Measurements from ENCODE around the gene MIDN. TPM values are rescaled to one million over a fixed set of nuclear protein-coding genes. Genes with fewer than 3 reads are reported as not detected.

MIDN gene
- total and polyA plus RNA-seq, 2 donors, result 12.2 to 64.3 TPM

DNA sequence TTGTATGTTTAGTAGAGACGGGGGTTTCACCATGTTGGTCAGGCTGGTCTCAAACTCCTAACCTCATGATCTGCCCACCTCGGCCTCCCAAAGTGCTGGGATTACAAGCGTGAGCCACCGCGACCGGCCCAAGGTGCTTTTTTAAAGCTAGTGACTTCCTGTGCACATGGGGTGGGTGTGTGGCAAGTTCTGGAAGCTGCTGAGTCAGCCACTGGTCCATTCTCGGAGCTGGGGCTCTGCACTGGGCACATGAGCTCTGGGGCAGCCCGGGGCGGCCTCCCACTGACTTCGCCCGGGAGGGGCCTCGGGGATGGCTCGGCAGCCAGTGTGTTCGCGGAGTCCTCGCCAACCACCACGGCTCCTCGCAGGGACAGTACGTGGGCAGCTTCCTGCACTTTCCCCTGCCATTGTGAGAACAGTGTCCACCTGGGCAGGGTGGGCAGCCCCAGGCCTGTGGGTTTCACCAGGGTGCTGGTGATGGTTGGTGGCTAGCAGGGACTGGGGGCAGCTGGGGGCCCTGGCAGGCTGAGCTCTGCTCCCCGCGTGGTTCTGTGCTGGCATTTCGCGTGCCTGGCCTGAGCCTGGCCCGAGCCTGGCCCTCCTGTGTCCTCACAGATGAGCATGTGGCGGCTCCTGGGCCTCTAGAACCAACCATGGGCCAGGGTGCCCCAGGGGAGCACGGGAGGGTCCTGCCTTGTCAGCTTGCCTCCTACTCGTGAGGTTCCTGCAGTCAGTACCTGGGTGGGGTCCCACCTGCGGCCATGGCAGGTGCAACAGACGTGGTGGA lies 22.8 kb upstream of the MIDN start:
- DNase-seq (ENCODE audit: extremely low spot score), result no peak
- Histone ChIP-seq H3K27ac (ENCODE audit: low read depth) (no peak overlapping the region), H3K36me3 (ENCODE audit: insufficient read depth) (peaks cover 10% of the 10 kb centered on the region), H3K4me1 (ENCODE audit: insufficient read depth) (no peaks in the 10 kb centered on the region), H3K4me3 (ENCODE audit: low read depth, low read length) (no peak overlapping the region)
- WGBS, result 89% methylated on average over 29 of the region's 29 CpGs

DNA sequence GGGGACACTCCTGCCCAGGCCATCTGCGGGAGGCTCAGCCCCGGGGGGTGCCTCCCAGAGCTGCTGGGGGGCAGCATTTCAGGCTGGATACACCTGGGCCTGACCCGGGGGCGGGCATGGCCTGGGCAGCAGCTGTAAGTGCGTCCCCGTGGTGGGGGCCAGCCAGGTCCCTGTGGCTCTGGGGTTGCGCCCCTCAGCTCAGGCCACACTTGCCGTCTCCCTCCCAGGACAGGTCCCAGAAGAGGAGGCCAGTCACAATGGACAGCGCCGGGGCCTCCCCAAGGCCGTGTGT lies 22.2 kb upstream of the MIDN start:
- no peak overlapping the region for H3K4me3 ChIP-seq (ENCODE audit: low read depth, low read length)
- no peak overlapping the region for H3K27ac ChIP-seq (ENCODE audit: low read depth)
- H3K4me1 ChIP-seq (ENCODE audit: insufficient read depth), result no peaks in the 10 kb centered on the region
- WGBS, result 93% methylated on average over 11 of the region's 11 CpGs
- no peak for DNase-seq (ENCODE audit: extremely low spot score)
- H3K36me3 ChIP-seq (ENCODE audit: insufficient read depth), result peaks cover 7% of the 10 kb centered on the region

DNA sequence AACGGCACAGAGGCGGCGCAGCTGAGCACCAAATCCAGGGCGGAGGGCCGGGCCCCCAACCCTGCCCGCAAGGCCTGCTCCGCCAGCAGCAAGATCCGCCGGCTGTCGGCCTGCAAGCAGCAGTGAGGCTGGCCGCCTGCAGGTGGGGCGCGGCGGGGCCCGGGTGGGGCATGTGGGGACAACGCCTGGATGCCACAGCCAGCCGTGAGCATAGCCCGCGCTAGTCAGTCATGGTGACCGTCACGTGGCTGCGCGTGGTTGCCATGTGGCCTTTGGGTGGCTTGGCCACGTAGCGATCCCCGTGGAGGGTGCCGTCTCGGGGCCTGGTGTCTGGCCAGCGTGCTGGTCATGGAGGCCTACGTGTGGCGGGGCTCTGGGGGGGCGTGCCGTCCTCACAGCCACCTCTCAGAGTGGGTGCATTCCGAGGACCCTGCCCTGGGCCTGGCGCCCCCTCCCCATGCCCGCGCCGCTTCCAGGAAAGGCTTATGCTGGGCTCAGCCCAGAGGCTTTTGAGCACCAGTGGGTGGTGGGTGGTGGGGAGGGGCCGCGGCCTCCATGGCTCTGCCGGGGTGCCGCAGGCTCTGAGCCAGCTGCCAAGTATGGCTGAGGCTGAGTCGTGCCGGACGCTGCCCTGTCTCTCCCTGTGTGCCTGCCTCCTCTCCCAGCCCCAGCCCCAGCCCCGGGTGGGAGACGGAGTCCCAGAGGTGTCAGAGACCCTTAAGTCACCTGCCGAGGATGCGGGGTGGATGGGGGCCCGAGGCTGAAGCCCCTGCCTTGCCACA lies 21.7 kb upstream of the MIDN start:
- Histone ChIP-seq H3K27ac (ENCODE audit: low read depth) (no peak overlapping the region), H3K4me1 (ENCODE audit: insufficient read depth) (no peaks in the 10 kb centered on the region), H3K36me3 (ENCODE audit: insufficient read depth) (peaks cover 7% of the 10 kb centered on the region), H3K4me3 (ENCODE audit: low read depth, low read length) (no peak overlapping the region)
- no peak for DNase-seq (ENCODE audit: extremely low spot score)
- 93% methylated on average over 50 of the region's 50 CpGs for WGBS

DNA sequence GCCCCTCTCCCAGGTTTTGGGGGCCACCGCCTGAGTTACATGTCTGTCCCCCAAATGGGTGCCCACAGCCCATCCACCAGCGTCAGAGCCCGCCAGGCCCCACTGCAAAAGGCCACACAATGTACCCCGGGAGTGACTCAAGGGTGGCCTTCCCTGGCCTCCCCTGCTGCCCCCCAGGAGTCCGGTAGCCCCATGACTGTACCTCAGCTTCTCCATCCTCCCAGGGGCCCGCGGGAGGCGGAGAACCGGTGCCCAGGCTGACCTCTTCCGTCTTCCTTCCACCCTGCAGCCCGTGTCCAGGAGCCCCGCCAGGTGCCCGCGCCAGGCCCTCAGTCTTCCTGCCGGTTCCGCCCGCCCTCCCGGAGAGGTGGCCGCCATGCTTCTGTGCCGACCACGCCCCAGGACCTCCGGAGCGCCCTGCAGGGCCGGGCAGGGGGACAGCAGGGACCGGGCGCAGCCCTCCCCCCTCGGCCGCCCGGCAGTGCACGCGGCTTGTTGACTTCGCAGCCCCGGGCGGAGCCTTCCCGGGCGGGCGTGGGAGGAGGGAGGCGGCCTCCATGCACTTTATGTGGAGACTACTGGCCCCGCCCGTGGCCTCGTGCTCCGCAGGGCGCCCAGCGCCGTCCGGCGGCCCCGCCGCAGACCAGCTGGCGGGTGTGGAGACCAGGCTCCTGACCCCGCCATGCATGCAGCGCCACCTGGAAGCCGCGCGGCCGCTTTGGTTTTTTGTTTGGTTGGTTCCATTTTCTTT lies 20.9 kb upstream of the MIDN start:
- no peak for DNase-seq (ENCODE audit: extremely low spot score)
- H3K36me3 ChIP-seq (ENCODE audit: insufficient read depth), result peaks cover 7% of the 10 kb centered on the region
- no peak overlapping the region for H3K4me3 ChIP-seq (ENCODE audit: low read depth, low read length)
- no peaks in the 10 kb centered on the region for H3K4me1 ChIP-seq (ENCODE audit: insufficient read depth)
- H3K27ac ChIP-seq (ENCODE audit: low read depth), result no peak overlapping the region
- WGBS, result 91% methylated on average over 56 of the region's 56 CpGs

DNA sequence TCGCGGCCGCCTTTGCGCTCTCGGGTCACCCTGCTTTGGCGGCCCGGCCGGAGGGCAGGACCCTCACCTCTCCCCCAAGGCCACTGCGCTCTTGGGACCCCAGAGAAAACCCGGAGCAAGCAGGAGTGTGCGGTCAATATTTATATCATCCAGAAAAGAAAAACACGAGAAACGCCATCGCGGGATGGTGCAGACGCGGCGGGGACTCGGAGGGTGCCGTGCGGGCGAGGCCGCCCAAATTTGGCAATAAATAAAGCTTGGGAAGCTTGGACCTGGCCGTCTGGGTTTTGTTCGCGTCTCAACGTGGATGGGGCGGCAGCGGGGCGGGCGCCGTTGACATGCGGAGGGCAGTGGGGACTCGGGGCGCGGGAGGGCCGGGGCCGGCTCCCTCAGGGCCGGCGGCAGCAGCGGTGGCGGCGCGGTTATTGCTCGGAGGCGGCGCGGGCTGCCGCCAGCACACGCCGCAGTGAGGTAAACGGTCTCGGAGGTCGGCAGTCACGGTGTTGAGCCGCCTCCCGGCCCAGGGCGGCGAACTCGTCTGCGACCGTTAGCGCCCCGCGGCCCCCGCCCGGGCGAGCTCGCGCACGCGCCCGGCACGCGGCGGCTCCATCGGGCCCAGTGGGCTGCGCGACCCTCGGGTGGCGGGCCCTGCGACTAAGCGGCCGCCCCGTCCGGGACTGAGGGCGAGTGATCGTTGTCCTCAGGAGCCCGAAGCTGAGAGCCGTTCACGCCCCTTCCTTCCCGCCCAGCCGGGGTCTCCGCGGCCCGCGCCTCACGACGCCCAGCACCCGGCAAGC lies 20.0 kb upstream of the MIDN start:
- no peak overlapping the region for H3K4me3 ChIP-seq (ENCODE audit: low read depth, low read length)
- no peaks in the 10 kb centered on the region for H3K4me1 ChIP-seq (ENCODE audit: insufficient read depth)
- 95% methylated on average over 100 of the region's 100 CpGs for WGBS
- H3K27ac ChIP-seq (ENCODE audit: low read depth), result no peak overlapping the region
- H3K36me3 ChIP-seq (ENCODE audit: insufficient read depth), result peaks cover 7% of the 10 kb centered on the region
- no peak for DNase-seq (ENCODE audit: extremely low spot score)

DNA sequence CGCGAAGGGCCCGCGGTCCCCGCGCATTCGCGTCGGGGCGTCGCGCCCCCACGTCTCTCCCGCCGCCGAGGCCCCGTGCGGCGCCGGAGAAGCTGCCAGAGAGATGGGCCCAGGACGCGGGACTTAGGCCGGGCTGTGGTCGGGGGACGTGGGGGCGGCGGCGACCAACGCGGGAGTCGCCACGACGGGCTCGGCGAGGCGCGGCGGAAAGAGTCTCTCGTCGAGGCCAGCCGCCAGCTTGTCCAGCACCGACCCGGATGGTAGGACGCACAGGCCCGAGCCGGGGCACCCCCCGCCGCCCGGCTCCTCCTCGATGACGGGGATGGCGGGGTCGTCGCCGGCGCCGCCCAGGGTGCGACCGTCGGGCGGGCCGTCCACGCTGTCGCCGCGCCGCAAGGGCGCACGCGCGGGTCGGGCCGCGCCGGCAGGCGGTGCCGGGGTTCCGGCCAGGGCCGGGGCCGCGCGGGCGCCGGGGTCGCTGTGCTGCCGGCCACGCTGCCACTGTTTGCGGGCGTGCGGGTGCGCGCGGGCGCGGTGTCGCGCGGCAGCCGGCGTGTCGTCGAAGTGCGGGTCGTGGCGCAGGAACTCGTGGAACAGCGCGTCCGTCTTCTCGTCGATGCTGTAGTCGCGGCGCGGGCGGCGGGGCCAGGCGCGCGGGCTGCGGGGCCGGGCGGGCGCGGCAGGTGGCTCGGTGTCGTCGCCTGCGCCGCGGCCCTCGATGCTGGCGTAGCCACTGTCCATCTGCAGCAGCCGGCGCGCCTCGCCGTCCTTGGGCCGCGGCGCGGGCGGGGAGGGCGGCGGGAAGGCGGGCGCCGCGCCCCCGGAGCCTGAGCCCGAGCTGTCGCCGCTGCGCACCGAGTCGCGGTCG lies 19.1 kb upstream of the MIDN start:
- WGBS, result 96% methylated on average over 158 of the region's 158 CpGs
- Histone ChIP-seq H3K4me3 (ENCODE audit: low read depth, low read length) (no peak overlapping the region), H3K27ac (ENCODE audit: low read depth) (no peak overlapping the region), H3K4me1 (ENCODE audit: insufficient read depth) (no peaks in the 10 kb centered on the region), H3K36me3 (ENCODE audit: insufficient read depth) (peaks cover 7% of the 10 kb centered on the region)
- no peak for DNase-seq (ENCODE audit: extremely low spot score)

DNA sequence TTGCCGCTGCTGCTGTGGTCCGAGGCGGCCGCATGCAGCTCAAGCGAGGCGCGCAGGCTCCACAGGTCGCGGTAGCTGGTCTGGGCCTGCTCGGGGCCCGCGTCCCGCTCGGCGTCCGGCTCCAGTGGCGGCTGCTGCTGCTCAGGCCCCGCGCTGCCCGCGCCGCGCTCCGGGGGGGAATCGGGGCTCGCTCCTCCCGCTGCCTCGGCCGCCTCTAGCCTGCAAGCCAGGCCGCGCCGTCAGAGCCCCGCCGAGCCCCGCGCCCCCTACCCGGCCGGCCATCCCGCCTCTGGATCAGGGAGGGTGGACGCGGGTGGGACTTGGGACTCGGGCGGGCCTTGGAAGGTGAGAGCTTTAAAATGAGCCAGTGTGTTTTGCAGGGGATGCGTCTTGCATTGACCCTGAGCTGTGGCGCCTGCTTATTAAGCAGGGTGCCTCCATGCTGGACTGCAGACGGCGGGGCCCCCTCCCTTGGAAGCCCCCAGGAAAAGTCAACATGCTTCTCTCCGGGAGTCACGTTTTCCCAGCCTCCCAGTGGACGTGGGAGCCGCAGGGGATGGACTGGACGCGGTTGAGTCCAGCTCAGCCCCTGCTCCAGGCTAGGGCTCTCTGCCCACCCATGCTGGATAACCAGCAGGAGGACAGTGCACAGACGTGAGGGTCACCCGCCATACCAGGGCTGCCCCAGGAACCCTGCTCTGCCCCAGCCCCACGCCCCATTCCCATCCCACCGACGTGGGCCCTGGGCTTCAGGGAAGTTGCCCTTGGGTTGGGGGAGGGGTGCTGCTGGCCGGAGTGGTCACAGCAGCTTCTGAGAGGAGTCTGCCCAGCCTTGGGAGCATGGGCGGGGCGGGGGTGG lies 18.2 kb upstream of the MIDN start:
- Histone ChIP-seq H3K27ac (ENCODE audit: low read depth) (no peak overlapping the region), H3K36me3 (ENCODE audit: insufficient read depth) (peaks cover 7% of the 10 kb centered on the region), H3K4me1 (ENCODE audit: insufficient read depth) (no peaks in the 10 kb centered on the region), H3K4me3 (ENCODE audit: low read depth, low read length) (no peak overlapping the region)
- DNase-seq (ENCODE audit: extremely low spot score), result no peak
- WGBS, result 91% methylated on average over 61 of the region's 61 CpGs

DNA sequence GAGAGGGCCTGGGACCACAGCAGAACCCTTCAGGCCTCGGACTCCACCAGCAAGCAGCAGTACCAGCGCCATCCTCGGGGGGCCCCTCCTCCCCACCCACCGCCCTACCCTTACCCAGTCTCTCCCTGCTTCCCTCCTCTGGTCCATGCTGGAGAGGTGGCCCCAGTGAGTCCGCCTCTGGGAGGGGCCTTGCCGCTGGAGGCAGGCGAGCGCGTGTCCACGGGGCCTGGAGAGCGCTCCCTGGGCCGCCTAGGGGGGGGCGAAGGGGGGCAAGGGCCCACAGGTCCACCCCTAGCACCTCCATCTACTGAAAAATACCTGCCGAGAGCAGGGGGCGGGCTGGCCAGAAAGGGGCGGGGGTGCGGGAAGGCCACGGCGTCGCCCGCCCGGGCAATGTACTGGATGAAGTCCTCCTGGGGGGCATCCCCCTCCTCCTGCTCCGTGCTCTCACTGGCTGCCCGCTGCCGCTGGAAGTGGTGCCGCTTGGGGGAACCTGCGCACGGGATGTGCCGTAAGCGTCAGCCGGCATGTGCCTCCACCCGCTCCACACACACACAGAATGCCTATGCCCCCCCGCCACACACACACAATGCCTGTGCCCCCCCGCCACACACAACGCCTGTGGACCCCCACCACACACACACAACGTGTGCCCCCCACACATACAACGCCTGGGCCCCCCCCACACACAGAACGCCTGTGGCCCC lies 17.4 kb upstream of the MIDN start:
- peaks cover 7% of the 10 kb centered on the region for H3K36me3 ChIP-seq (ENCODE audit: insufficient read depth)
- H3K27ac ChIP-seq (ENCODE audit: low read depth), result no peak overlapping the region
- H3K4me3 ChIP-seq (ENCODE audit: low read depth, low read length), result no peak overlapping the region
- no peak for DNase-seq (ENCODE audit: extremely low spot score)
- no peaks in the 10 kb centered on the region for H3K4me1 ChIP-seq (ENCODE audit: insufficient read depth)
- WGBS, result 75% methylated on average over 38 of the region's 38 CpGs

DNA sequence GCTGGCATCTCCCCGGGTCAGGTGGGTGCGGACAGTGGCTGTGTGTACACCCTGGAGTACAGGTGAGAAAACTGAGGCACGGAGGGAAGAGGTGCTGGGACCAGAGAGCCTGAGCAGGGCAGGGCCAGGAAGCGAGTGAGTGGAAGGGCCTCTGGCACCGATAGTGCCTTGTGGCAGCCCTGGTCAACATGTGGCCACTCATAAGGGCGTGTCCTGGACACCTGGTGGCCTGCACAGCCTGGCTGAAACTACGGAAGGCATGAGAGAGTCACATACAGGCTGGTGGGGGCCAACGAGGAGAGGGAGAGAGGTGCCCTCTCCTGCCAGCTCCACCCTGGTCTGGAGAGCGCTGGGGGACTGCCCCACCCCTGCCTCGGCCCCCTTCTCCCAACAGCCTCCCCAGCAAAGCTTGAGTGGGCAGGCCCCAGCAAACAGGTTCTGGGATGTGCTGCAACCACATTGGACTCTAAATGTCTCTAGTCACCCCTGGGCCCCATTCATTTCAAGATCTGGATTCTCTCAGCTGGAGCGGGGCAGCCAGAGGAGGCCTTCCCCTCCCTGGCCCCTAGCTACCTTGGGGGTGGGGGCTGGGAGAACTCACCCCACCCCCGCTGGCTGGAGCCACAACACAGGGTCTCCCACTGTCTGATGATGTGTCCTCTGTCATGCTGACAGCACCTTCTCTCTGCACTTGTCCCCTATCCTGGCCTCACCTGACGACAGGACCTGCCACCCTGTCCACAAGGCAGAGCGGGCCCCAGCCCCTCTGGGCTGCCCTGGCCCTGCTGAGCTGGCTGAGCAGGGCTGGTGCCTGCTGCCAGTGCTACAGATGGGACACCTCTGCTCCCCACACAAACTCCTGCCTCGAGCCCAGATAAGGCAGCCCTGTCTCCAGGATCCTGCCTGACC lies 16.4 kb upstream of the MIDN start:
- DNase-seq (ENCODE audit: extremely low spot score), result no peak
- 75% methylated on average over 15 of the region's 15 CpGs for WGBS
- no peak overlapping the region for H3K27ac ChIP-seq (ENCODE audit: low read depth)
- peaks cover 4% of the 10 kb centered on the region for H3K36me3 ChIP-seq (ENCODE audit: insufficient read depth)
- H3K4me1 ChIP-seq (ENCODE audit: insufficient read depth), result no peaks in the 10 kb centered on the region
- no peak overlapping the region for H3K4me3 ChIP-seq (ENCODE audit: low read depth, low read length)

DNA sequence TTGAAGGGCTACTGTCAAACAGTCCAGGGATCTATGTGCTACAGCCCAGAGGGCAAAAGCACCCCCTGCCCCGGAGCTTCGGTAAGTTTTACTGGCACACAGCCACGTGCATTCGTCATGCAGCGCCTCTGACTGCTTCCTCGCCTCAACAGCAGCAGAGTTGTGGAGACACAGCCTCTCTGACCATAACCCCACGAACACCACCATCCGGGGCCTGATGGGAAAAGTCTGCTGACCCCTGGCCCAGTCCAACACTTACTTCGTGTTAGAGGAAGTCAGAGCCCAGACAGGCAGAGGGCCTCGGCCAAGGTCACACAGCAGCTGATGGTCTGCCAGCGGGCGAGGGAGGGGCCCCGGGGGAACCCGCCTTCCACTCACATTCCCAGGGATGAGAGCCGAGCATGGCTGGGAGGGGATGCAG lies 15.7 kb upstream of the MIDN start:
- Histone ChIP-seq H3K27ac (ENCODE audit: low read depth) (no peak overlapping the region), H3K4me3 (ENCODE audit: low read depth, low read length) (no peak overlapping the region), H3K4me1 (ENCODE audit: insufficient read depth) (no peaks in the 10 kb centered on the region), H3K36me3 (ENCODE audit: insufficient read depth) (peaks cover 3% of the 10 kb centered on the region)
- 32% methylated on average over 15 of the region's 15 CpGs for WGBS
- DNase-seq (ENCODE audit: extremely low spot score), result no peak

Measured in urinary bladder (tissue), 4 donors.